Progenitor cell of endocrine pancreas (in vitro differentiated cells): ENCODE results near the gene TRPM2. TPM values are rescaled to one million over a fixed set of nuclear protein-coding genes. Genes with fewer than 3 reads are reported as not detected.
A peak's percentile ranks its signal among the peaks of the same experiment; 100 is the strongest.

Experiments
- DNase-seq: peaks from one replicate; pipeline ENCODE4 v3.0.0; 2021; ENCODE audit warnings: low spot score; ENCODE audit not compliant: unreplicated experiment
- H3K27ac Mint-ChIP-seq: 2 replicates; pipeline ENCODE4 v1.8.0; 2021; ENCODE audit warnings: mild to moderate bottlenecking, moderate library complexity, mixed read lengths
- H3K27me3 Mint-ChIP-seq: 2 replicates; pipeline ENCODE4 v1.8.0; 2021; ENCODE audit warnings: mixed read lengths
- H3K36me3 Mint-ChIP-seq: 2 replicates; pipeline ENCODE4 v1.8.0; 2022; ENCODE audit warnings: mixed read lengths; ENCODE audit not compliant: insufficient read depth
- H3K4me1 Mint-ChIP-seq: 2 replicates; pipeline ENCODE4 v1.8.0; 2021; ENCODE audit warnings: low read depth, mixed read lengths
- H3K4me3 Mint-ChIP-seq: 2 replicates; pipeline ENCODE4 v1.8.0; 2021; ENCODE audit warnings: low read depth, mild to moderate bottlenecking, moderate library complexity, mixed read lengths
- H3K9me3 Mint-ChIP-seq: 2 replicates; pipeline ENCODE4 v1.8.0; 2021; ENCODE audit warnings: low read depth, mixed read lengths
- long read RNA-seq: library from polyadenylated mRNA; unstranded; transcript quantifications from one replicate; pipeline ENCODE4 v2.0.0, GENCODE V29; 2020
- total RNA-seq: library from RNA; stranded (reverse); gene quantifications from 2 replicates; pipeline ENCODE4 v1.2.1, GENCODE V29; 2021
- TF ChIP-seq, protein P1 (sequence below): fragments of 200-600 bp; sonication (generic); IDR thresholded peaks from one replicate; pipeline ENCODE4 v1.5.0; 2021; ENCODE audit warnings: antibody characterized with exemption, mild to moderate bottlenecking; ENCODE audit not compliant: unreplicated experiment

Gene TRPM2
- total RNA-seq = 0.16 and 0.17 TPM in 2 replicates
- long read RNA-seq = 0 reads

DNA sequence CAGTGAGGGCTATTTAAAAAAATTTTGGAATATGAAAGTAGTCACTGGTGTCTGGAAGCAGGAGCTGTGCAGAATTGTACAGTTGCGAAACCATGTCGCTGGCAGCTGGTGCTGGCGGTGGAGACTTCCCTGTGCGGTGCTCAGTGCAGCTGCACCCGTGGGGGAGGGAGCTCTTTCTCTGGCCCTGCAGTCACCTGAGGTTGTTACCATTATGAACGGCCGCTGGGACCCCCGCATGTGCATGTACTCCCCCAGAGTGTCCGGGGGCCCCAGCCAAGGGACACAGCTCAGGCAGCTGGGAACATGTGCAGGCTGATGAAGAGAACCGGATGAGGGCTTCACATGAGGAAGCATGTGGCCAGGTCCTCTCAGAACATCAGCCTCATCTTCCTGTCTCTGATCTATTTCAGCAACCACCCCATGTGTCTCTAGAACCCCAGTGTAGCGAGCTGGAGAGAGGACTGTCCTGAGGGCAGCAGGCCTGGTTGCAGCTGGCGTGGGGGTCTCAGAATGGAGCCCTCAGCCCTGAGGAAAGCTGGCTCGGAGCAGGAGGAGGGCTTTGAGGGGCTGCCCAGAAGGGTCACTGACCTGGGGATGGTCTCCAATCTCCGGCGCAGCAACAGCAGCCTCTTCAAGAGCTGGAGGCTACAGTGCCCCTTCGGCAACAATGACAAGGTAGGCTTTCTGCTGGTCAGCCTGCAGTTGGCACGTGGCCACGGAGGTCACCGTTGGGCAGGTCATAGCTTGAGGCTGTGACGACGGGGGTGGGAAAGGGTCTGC lies at the start of gene TRPM2:
TSS of gene TRPM2 (plus strand) at position 431 of the 780 bp plus-strand sequence. CDS start at position 511, 80 bp downstream.
- Mint-ChIP-seq H3K4me3 (no peak within 1 kb of the TSS), H3K36me3 (no peaks in the 10 kb centered on the region), H3K27ac (no peak within 1 kb of the TSS), H3K4me1 (no peaks in the 10 kb centered on the region), H3K9me3 (no peaks in the 10 kb centered on the region), H3K27me3 (no peaks in the 10 kb centered on the region)
- DNase-seq = no peak
- TF ChIP-seq, protein P1, sequence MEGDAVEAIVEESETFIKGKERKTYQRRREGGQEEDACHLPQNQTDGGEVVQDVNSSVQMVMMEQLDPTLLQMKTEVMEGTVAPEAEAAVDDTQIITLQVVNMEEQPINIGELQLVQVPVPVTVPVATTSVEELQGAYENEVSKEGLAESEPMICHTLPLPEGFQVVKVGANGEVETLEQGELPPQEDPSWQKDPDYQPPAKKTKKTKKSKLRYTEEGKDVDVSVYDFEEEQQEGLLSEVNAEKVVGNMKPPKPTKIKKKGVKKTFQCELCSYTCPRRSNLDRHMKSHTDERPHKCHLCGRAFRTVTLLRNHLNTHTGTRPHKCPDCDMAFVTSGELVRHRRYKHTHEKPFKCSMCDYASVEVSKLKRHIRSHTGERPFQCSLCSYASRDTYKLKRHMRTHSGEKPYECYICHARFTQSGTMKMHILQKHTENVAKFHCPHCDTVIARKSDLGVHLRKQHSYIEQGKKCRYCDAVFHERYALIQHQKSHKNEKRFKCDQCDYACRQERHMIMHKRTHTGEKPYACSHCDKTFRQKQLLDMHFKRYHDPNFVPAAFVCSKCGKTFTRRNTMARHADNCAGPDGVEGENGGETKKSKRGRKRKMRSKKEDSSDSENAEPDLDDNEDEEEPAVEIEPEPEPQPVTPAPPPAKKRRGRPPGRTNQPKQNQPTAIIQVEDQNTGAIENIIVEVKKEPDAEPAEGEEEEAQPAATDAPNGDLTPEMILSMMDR = no peak

DNA sequence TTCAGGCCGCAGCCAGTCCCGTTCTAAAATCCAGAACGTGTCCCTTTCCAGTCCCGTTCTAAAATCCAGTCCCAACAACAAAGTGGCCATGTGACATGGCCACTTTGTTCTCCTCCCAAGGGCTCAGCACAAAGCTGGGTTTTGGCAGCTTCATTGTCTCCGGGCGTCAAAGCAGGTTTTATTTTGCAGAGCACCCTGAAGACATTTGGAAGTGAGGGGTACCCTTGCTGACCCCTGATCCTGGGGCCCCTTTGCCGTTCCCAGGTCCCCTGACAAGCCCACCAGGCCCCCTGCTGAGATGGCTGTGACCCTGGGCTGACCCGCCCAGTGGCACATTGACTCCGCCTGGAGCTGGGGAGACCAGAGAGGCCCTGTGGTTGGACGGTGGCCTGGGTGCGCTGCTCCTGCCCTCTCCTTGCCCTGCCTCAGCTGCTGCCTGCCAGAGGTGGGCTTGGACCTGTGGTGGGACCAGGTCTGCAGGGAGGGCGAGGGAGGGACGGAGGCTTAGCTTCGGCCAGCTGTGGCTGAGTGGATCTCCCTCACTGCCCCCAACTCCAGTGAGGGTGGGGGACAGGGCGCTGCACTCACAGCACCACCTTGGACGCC lies 49.3 kb upstream of the TRPM2 start:
- Mint-ChIP-seq H3K27ac (peak overlapping the region; percentile 96), H3K27me3 (no peaks in the 10 kb centered on the region), H3K4me3 (peak overlapping the region; percentile 70), H3K4me1 (peaks cover 32% of the 10 kb centered on the region), H3K36me3 (peaks cover 6% of the 10 kb centered on the region), H3K9me3 (no peaks in the 10 kb centered on the region)
- TF ChIP-seq, protein P1 = no peak
- no peak for DNase-seq

DNA sequence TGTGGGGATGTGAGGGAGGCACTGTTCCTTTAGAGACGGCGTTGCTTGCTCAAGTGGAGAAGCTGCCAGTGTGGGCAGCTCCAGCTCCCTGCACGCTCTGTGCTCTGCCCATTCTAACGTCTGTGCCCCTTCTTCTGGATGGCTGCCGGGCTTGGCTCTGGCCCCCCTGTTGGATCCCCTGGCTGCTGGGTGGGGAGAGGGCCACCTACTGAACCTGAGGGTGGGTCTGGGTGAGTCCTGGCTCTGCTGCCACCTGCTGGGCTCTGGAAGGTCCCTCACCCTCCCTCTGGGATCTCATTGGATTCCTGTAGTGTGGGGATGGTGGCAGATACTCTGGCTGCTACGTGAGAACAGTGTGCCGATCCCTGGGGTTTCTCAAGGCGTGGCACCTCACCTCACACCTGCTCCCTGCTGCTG lies 48.5 kb upstream of the TRPM2 start:
- TF ChIP-seq, protein P1 = peak; percentile 73
- Mint-ChIP-seq H3K27me3 (no peaks in the 10 kb centered on the region), H3K27ac (peak overlapping the region; percentile 75), H3K4me1 (peaks cover 30% of the 10 kb centered on the region), H3K9me3 (no peaks in the 10 kb centered on the region), H3K4me3 (peak overlapping the region; percentile 47), H3K36me3 (peaks cover 6% of the 10 kb centered on the region)
- peak; percentile 50 for DNase-seq

DNA sequence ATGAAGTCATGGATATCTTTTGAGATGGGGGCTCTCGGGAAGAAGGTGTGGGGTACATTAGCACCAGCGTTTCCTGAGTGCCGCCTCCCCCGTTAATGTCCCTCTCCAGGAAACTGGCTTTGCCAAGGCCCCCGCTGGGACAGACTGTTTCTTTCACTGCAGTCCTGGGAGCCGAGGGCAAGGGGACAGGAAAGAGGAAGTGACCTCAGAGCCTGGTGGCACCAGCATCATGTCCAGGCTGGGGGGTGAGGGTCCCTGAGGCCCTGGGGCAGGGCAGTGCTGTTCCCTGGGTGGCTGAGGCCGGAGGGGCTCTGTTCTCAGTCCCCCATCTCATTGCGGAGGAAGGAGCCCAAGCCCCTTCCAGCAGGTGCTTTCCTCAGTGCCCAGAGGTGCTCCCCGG lies 47.7 kb upstream of the TRPM2 start:
- no peak overlapping the region for H3K27ac Mint-ChIP-seq
- TF ChIP-seq, protein P1 = no peak
- H3K4me1 Mint-ChIP-seq = peaks cover 30% of the 10 kb centered on the region
- H3K27me3 Mint-ChIP-seq = no peaks in the 10 kb centered on the region
- H3K9me3 Mint-ChIP-seq = no peaks in the 10 kb centered on the region
- H3K4me3 Mint-ChIP-seq = no peak overlapping the region
- DNase-seq = no peak
- peaks cover 6% of the 10 kb centered on the region for H3K36me3 Mint-ChIP-seq

DNA sequence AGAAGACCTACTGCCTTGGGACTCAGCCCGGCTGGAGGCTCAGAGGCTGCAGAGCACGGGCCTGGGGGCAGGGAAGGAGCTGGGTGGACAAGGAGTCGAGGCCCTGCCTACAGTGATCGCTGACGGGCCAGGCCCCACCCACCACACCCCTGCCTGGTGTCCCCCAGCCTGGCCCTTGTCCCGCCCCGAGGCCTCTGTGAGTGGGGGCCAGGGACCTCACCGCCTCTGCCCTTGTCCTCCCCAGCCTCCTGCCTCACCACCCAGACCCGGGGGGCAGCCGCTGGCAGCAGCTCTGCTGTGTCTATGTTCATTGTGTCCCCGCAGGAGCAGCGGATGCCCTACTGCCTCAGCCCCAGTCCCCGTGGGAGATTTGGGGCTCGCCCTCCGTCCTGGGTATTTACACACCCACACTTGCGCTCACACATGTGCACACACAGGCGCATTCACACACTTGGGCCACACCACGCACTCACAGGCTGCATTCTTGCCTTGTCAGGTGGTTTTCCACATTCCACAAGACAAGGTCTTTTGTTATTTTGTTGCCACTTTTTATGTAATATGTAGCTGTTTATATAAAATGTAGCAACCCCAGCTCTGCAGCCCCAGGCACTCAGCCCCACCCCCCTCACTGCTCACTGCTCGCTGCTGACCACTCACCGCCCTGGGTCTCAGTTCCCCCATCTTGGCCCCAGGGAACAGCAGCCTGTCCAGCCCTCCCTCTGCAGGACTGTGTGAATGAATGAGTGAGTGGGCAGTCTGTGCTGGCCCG lies 46.3 kb upstream of the TRPM2 start:
- Mint-ChIP-seq H3K4me1 (peaks cover 27% of the 10 kb centered on the region), H3K36me3 (peaks cover 11% of the 10 kb centered on the region), H3K27me3 (no peaks in the 10 kb centered on the region), H3K4me3 (no peak overlapping the region), H3K9me3 (no peaks in the 10 kb centered on the region), H3K27ac (peak overlapping the region; percentile 37)
- no peak for DNase-seq
- TF ChIP-seq, protein P1 = no peak
